ENCODE data around the gene PRKN.
"Not testable (repeated sequence)": the region's sequence is repeated elsewhere in the genome, so short reads cannot be mapped to it uniquely, and the experiment has no call there.

The PRKN gene

DNA sequence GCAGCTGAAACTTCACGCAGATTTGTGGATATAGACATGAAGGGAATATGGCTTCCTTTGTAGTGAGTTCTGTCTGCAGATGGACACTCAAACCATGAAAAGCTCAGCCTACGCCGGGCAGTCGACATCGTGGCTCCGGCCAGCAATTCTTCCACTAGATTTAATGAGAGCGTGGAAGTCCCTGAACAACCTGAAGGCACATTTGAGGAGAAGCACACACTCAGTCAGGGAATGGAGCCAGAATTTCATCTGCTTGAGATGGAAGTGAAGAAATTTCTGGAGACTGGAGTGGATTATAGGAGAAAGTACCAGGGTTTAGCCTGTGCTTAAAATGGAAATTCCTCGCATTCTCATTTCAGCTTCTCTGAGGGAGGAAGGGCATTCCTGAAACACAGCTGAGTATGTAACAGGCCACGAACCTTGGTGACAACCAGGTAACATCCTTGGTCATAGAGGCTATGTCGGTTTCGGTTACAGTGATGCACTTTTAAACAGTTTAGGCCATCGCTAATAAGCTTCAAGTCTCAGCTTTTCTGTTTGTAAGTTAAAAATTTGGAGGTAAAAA is 1373.2 kb downstream of the PRKN start:
- DNase-seq, result no peak

DNA sequence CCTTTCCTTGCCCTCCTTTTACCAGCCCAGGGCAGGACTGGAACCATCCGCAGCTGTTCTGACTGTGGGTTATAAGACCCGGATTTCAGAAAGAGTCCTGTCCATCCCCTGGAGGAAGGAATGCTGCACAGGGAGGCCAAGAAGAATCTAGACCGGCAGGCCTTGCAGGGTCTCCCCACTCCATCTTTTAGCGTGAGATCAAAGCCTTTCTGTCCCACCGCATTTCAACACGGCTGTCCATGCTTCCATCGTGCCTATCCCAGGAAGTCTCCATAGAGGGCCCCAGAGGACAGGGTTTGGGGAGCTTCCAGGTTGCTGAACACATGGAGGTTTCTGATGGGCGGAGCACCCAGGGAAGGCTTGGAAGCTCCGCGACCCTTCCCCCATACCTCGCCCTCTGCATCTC is 1374.4 kb downstream of the PRKN start:
- DNase-seq, result no peak

DNA sequence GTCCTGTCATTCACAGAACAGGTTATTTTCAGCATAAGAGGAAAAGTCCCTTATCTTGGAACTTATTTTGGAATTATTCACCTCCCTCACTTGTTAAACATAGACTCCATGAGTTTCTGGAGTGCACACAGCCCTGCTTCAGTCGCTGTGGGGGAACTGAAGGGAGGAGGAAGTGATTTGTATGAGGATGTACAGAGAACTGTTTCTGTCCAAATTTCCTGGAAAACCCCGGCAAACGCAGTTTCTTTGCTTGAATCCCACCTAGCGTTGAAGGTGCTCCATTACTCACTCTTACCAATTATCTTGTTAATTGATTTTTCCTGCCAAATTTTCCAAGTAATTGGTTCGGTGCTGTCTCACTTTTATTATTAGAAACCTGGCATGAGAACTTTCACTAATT is 1375.7 kb downstream of the PRKN start:
- no peak for DNase-seq

DNA sequence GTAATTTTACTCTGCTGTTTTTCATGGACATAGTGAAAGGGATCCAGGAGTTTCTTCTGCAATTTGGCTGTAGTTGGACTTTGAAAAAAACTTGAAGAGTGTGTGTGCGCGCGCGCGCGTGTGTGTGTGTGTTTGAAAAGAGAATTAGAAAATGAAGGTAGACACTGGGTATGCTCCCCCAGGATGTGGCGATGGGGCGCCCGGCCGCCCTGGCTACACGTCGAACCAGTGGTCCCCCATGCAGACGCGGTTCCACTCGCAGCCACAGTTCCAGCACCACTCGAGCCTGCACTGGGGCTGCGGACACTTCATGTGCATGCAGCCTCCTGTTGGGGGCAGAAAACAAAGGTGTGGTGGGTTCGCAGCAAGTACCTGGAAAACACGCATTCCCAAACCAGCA is 1377.7 kb downstream of the PRKN start:
- no peak for DNase-seq

DNA sequence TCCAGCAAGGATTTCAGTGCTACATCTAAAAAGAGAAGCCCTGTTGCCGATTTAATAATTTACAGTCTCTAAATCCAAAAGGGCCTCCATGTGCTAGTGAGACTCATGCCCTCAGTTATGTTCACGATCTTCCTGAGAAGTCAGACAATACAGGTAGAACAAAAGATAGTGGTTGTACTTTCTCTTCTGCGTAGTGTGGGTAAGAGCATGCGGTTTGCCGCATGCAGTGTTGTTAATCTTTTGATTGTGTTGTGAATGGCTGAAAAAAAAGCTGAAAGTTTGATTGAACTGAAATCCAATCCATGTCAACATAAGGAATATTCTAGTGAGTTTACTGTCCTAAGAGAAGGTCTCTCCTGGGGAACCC is 1379.0 kb downstream of the PRKN start:
- no peak for DNase-seq

DNA sequence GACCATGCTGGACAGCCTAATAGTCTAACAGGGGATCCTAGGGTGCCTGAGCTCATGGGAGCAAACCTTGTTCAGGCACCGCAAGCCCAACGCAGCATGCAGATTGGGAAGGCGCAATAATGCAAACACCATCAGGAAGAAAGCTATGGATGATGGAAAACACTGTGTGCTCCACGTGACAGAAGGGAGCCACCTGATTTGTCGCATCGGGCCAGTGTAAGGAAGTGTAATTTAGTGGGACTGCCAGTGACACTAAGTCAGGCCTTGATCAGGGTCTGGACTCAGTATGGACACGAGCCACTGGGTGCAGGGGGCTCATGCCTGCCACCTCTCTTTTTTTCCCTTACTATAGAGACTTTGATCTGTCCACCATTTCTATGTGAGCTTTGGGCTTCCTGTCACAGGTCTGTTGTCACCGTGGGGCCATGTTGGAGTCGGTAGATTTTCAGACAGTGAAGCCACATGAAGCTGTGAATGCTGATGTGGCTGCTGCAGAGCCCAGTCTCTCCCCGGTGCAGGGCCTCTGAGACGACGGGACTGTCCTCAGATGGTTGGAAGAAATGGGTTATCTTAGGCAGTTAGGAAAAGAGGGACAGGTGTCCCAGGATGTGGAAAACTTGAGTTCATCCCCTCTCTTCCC is 1379.5 kb downstream of the PRKN start:
- no peak for DNase-seq

DNA sequence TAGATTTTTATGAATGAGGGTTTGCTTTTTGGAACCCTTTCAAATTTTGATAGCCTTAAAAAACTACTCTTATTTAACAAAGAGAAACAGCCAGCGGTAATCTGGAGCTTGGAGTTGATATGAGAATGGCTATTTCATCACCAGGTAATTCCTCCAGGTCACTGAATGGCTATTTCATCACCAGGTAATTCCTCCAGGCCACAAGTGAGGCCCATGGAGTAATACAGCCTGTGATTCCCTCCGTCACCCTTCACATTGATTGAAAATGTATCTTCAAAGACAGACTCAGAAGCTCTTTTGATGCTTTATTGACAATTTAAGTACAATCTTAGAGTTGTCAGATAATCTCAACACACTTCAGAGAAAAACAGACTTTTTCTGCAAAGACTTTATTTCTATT is 1380.4 kb downstream of the PRKN start:
- DNase-seq, result no peak

DNA sequence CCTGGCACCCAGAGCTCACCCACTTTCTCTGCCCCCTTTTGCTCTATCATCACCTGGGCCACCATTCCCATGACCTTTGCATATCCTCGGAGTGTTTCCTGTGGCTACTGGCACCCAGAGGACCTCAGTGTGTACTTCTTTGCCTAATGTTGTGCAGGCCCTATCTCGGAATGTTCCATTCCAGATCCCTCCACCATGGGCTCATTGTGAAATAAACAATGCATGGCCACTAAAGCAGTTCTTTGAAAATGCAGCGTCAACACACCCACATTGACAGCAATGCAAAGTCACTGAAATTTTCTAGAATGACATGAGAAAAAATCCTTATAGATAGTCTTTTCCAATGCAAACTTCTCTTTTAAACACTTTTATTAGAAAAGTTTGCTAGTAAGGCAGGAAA is 1380.8 kb downstream of the PRKN start:
- DNase-seq, result no peak

DNA sequence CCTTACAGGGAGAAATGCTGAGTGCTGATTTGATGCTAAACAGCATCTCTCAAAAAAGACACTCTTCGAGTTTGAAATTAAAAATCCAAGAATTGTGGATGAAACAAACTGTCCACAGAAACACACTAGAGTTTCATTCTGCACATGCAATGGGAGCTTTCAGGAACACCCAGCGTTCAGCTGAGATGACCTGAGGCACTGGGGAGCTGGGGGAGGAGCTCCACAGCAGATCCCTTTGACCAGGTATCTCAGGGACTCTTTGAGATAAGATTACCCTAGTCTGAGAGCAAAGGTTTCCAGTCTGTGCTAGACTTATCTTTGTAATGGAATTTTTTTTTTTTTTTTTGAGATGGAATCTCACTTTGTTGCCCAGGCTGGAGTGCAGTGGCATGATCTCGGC is 1382.9 kb downstream of the PRKN start:
- DNase-seq, result no peak

DNA sequence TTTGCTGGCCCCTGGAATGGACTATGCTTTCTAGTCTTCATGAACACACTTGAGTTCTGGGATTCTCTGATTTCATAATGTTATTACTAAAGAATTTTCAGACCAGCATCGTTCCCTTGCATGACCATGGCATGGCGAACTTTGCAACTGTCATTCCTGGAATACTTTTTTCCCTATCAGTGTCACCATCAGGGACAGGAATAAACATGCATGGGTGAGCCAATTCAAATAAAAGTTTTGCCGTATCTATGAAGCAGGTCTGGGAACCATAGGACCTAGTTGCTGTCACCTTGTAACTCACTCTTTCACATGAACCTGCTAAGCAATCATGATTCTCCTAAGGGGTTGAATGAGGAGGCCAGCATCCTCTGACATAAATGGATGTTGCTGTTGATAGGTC is 1385.5 kb downstream of the PRKN start:
- no peak for DNase-seq

DNA sequence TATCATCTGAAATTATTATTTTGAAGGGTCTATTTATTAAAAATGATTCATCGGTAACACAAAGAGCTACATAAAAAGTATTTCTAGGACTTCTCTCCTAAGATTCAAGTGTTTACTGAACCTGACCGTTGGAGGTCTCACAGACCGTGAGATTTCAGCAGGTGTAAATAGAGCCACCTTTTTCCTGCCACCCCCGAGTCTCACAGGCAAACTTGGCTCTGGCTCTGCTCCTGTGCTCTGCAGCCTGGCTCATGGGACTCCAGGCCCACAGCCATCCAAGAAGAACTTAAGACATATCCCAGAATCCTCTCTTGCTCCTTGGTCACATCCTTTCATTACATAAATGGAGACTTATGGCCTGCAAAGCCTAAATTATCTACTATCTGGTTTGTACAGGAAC is 1385.9 kb downstream of the PRKN start:
- DNase-seq, result no peak

DNA sequence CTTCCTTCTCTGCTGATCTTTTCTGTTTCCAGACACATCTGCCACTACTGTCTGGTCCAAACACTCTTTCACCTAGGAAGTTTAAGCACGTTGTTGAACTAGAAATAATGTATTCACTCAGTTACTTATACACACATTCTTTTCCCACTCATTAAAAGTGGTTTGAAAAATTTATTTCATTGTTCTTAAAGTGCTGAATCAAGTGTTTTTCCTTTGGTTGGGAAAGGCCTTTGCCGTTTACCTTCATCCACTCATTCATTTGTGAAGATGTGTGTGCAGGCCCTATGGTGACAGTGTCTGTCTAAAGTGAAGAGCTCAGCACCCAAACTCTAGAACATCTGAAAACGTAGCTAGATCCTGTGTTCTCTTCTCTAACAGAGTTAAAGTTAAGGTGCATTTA is 1389.6 kb downstream of the PRKN start:
- DNase-seq, result no peak

DNA sequence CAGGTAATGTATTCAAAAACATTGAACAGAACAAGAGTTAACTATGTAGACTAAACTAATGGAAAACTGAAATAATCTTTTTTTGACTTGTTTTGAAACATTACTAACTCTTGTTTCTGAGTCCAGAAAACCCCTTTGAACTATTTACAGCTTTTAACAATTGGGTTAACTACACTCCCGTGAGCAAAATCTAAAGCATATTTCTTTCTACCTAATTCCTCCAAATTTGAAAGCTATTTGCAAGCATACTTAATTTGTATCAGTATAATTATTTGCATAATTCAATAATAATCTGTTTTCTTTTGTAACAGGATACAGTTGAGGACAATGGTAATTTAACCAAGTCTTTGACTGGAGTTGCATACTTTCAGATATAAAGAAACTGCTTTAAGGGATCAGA is 1391.1 kb downstream of the PRKN start:
- DNase-seq, result no peak

DNA sequence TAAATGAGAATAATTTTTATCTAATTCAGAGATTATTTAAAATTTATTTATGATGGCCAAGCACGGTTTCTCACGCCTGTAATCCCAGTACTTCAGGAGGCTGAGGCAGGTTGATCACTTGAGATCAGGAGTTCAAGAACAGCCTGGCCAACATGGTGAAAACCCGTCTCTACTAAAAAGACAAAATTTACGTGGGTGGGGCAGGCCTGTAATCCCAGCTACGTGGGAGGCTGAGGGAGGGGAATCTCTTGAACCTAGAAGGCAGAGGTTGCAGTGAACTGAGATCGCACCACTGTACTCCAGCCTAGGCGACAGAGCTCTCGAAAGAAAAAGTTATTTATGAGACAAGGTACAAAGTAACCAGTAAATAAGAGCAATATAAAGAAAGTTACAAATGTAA is 1394.2 kb downstream of the PRKN start:
- DNase-seq, result no peak

DNA sequence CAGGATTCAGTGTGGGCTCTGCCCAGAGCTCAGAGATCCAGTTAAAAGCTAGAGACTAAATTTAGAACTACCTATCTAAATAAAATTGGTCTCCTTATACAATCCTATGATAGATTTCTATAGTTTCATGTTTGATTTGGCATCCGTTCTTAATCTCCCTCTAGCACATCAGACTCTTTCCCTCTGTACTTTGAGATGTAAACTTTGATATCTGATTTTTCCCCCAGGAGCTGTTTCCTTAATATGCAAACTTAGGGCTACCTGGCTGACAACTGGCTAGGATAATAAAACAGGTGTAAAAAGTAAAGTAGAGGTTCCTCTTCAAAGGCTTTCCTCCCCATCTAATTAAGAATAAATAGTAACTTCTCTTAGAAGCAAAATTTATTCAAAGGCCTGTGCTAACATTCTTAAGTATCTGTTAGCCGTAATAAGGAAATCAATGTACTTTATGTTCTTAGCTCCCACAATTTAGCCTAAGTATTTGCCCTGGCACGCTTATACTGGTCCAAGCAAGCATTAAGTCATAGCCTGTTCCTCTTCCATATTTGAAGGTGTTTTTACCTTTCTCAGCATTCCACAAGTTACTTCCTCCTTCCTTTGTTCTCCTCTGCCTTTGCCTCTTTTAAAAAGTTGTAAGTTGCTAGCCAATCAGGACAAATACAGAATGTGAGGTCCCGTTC is 1396.0 kb downstream of the PRKN start:
- not testable (repeated sequence) for DNase-seq

DNA sequence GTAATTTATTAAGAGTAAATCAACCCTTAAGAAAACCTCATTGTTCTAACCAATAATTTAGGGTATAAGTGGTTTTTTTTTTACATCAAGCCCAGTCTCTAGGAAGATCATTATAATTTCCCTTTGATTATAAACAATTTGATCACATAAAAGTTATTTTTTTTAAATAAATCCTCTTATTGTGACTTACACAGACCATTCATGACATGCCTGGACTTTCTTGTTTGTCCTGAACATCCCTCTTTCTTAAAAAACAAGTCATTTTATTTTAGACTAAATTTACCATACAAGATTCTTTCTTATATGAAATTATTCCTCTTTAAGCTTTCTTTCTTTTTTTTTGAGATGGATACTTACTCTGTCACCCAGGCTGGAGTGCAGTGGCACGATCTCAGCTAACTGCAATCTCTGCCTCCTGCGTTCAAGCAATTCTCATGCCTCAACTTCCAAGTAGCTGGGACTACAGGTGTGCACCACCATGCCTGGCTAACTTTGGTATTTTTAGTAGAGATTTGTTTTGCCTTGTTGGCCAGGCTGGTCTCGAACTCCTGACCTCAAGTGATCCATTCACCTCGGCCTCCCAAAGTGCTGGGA is 1400.1 kb downstream of the PRKN start:
- no peak for DNase-seq

DNA sequence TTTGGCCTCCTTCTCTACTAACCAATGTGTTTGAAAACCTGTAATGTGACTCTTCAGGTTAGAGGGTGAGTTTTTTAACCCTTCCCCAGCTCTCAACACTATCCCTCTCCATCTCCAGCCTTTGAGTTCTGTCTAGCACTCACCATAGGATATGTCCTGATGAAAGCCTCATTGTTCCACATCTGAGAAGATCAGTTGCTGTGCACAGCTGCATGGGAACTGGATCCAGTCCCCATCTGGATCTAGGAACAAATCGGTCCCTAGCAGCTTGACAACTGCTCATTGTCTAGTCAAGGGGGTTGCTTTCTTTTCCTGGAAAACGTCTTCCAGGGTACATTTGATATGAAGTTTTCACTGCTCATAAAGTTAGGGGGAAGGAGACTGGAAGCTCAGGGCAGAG is 1408.3 kb downstream of the PRKN start:
- no peak for DNase-seq

DNA sequence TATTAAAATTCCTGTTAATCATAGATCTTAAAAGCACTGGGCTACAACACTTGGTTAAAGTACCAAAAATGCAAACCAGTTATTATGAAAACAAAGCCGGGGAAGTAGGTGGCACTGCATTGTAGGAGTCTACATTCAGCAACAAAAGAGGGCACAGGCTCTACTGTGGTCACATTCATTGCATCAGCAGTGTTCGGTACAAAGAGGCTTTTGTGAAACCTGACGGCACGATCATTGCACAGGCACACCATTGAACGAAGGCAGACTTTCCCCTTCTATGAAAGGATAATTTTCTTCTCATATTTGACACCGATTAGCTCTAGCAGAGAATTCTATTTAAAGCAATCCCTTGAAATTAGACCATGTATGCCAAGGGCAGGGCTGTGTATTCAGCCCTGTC is 1409.1 kb downstream of the PRKN start:
- no peak for DNase-seq

DNA sequence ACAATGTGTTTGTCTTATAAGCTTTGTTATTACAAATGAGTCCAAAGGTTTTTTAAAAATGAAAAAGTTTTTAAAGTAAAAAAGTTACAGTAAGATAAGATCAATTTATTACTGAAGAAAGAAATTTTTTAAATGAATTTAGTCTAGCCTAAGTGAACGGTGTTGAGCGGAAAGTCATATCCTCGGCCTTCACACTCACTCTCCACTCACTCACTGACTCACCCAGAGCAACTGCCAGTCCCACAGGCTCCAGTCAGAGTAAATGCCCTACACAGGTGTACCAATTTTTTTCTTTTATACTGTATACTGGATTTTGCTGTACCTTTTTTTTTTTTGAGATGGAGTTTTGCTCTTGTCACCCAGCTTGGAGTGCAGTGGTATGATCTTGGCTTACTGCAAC is 1411.0 kb downstream of the PRKN start:
- no peak for DNase-seq

DNA sequence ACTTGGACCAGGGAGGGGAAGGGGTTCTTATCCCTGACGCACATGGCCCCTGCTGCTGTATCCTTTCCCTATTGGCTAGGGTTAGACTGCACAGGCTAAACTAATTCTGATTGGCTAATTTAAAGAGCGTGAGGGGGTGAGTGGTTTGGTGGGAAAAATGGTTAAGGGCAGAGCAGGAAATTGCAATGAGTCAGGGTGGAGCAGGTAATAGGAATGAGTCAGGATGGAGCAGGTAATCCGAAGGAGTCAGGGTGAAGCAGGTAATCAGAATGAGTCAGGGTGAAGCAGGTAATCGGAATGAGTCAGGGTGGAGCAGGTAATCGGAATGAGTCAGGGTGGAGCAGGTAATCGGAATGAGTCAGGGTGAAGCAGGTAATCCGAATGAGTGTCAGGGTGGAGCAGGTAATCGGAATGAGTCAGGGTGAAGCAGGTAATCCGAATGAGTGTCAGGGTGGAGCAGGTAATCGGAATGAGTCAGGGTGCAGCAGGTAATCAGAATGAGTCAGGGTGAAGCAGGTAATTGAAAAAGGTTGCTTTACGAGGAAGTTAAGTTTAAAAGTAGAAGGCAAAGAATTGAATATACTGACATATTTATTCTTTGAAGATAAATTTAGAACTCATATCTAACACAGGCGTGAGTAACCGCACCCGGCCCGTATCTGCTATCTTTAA is 1412.2 kb downstream of the PRKN start:
- not testable (repeated sequence) for DNase-seq

DNA sequence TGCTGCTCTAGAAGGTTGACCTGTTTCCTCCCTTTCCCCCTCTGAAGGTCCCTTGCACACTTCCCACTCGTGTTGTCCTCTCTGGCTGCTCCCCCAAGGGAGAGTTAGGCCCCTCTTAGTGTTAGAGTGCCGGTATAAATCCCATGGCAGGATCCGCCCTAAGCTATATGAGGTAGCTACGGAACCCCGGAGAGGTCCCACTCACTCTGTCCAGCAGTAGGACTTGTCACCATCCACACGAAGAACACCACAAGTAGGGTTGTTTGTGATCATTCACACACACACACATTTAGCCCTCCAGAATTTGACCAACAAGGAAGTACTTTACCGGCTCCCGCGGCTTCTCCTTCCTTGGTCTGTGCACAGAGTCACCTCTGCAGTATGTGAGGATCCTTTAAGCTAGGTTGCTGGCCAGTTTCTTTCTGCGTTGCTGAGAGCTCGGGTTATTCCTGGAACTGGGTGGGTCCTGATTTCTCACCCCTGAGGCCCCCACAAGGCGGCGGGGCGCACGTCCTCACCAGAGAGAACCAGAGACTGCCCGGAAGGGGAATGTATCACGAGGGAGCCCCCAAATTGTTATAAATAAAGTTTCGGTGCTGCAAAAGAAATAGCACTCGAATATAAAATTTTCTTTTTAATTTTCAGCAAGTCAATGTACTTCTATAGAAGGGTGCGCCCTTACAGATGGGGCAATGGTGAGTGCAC is 1412.9 kb downstream of the PRKN start:
- not testable (repeated sequence) for DNase-seq

DNA sequence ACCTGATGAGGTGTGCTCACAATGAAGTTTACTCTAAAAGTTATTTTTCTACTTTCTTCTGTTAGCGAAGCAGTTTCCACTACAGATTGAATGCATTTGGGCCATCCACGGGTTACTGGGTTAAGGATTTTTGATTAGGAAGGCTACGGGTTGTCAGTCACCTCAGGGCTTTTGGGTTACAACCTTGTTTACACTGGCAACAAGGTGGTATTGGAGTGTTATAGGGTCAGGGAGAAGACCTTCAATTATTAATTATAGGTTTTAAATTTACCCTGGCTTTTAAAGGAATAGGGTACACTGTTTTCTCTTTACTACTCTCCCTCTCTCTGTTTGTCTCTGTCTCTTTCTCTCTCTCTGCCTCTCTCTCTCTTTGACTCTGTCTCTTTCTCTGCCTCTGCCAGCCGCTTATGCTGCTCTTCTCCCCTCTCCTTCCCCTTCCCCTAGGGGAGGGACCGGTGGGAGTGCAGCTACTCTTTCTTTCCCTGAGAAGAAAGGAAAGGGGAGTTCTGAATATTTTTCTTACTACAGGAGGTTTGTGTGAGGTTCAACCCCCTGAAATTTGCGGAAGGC is 1413.5 kb downstream of the PRKN start:
- no peak for DNase-seq

DNA sequence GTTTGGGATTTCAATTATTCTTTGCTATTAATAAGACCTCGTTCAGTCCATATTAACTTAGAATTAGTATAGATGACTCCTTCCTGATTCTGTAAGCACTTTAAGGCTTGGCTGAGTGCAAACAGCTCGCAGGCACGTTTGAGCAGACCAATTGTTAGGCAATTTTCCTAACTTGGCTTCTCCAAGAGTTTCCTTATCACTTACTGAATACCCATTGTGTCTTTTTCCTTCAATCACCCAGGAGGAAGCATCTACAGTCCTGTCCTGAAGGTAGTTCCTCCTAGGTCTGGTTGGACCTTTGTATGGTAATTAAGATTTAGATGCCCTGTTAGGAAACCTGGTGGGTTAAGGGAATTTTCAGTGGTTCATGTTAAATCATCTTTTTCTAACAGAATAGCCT is 1414.1 kb downstream of the PRKN start:
- not testable (repeated sequence) for DNase-seq

Measured in activated gamma-delta T cell treated with Interleukin-2 at 50 U/mL for 16 hours (primary cell).